Astrocyte (in vitro differentiated cells and primary cell): ENCODE measurements around the gene ANK3. TPM values are rescaled to one million over a fixed set of nuclear protein-coding genes. Genes with fewer than 3 reads are reported as not detected.

Experiments used
- DNase-seq: peaks from one replicate; pipeline ENCODE4 v3.0.0-alpha.2; 2010; ENCODE audit warnings: low read depth
- FAIRE-seq: peaks from 2 replicates; lab custom pipeline; 2011; peaks lifted over from hg19 to GRCh38; lab: Jason Lieb, UNC
- H2AFZ ChIP-seq: 2 replicates; pipeline ENCODE4 v1.6.0; 2012; ENCODE audit warnings: low read depth, low read length, inconsistent platforms
- H3K27ac ChIP-seq: 2 replicates; pipeline ENCODE4 v1.5.1; 2011; ENCODE audit warnings: low read depth, low read length, inconsistent platforms
- H3K27me3 ChIP-seq: 2 replicates; pipeline ENCODE4 v1.6.0; 2011; ENCODE audit warnings: low read length, inconsistent platforms; ENCODE audit not compliant: insufficient read depth
- H3K36me3 ChIP-seq: 2 replicates; pipeline ENCODE4 v1.5.1; 2011; ENCODE audit warnings: low read length, inconsistent platforms; ENCODE audit not compliant: insufficient read depth
- H3K4me1 ChIP-seq: 2 replicates; pipeline ENCODE4 v1.5.1; 2011; ENCODE audit warnings: low read length, inconsistent platforms; ENCODE audit not compliant: insufficient read depth
- H3K4me2 ChIP-seq: 2 replicates; pipeline ENCODE4 v1.6.0; 2012; ENCODE audit warnings: low read length, inconsistent platforms
- H3K4me3 ChIP-seq: 2 replicates; pipeline ENCODE4 v1.5.1; 2011; ENCODE audit warnings: low read depth, mild to moderate bottlenecking, low read length, inconsistent platforms; ENCODE audit not compliant: insufficient read depth
- H3K79me2 ChIP-seq: 2 replicates; pipeline ENCODE4 v1.6.0; 2012; ENCODE audit warnings: mild to moderate bottlenecking, low read length, inconsistent platforms; ENCODE audit not compliant: insufficient read depth
- H3K9ac ChIP-seq: 2 replicates; pipeline ENCODE4 v1.6.0; 2012; ENCODE audit warnings: mild to moderate bottlenecking, low read length, inconsistent platforms
- H3K9me3 ChIP-seq: 2 replicates; pipeline ENCODE4 v1.5.1; 2012; ENCODE audit warnings: low read depth, mild to moderate bottlenecking, low read length, inconsistent platforms; ENCODE audit not compliant: insufficient read depth
- H4K20me1 ChIP-seq: 2 replicates; pipeline ENCODE4 v1.6.0; 2012; ENCODE audit warnings: low read length, inconsistent platforms; ENCODE audit not compliant: insufficient read depth
- H3K27ac Mint-ChIP-seq: one replicate; pipeline ENCODE4 v1.8.0; 2021; ENCODE audit warnings: mild to moderate bottlenecking, mixed read lengths; ENCODE audit not compliant: unreplicated experiment
- H3K27me3 Mint-ChIP-seq: one replicate; pipeline ENCODE4 v1.8.0; 2021; ENCODE audit warnings: low read depth, mixed read lengths; ENCODE audit not compliant: unreplicated experiment
- H3K36me3 Mint-ChIP-seq: one replicate; pipeline ENCODE4 v1.8.0; 2021; ENCODE audit warnings: low read depth, mixed read lengths; ENCODE audit not compliant: unreplicated experiment
- H3K4me1 Mint-ChIP-seq: one replicate; pipeline ENCODE4 v1.8.0; 2021; ENCODE audit warnings: low read depth, mixed read lengths; ENCODE audit not compliant: unreplicated experiment
- H3K4me3 Mint-ChIP-seq: one replicate; pipeline ENCODE4 v1.8.0; 2021; ENCODE audit warnings: mild to moderate bottlenecking, moderate library complexity, mixed read lengths; ENCODE audit not compliant: unreplicated experiment
- H3K9me3 Mint-ChIP-seq: one replicate; pipeline ENCODE4 v1.8.0; 2021; ENCODE audit warnings: mild to moderate bottlenecking, mixed read lengths; ENCODE audit not compliant: unreplicated experiment
- EZH2 ChIP-seq: IDR thresholded peaks from 2 replicates; pipeline ENCODE4 v1.6.1; 2012; ENCODE audit warnings: mild to moderate bottlenecking, low read length, inconsistent platforms; ENCODE audit not compliant: insufficient read depth
- total RNA-seq: library from RNA; stranded (reverse); gene quantifications from 2 replicates; pipeline ENCODE4 v1.2.1, GENCODE V29; 2021
- TF ChIP-seq, protein P1 (sequence below): IDR thresholded peaks from 2 replicates; pipeline ENCODE4 v1.5.1; 2011; ENCODE audit warnings: low read depth, mild to moderate bottlenecking, inconsistent platforms, low read length, moderate library complexity; ENCODE audit not compliant: insufficient read depth

Gene ANK3
- total RNA-seq, 1 donor from 2014 or later, result 21.1 TPM

DNA sequence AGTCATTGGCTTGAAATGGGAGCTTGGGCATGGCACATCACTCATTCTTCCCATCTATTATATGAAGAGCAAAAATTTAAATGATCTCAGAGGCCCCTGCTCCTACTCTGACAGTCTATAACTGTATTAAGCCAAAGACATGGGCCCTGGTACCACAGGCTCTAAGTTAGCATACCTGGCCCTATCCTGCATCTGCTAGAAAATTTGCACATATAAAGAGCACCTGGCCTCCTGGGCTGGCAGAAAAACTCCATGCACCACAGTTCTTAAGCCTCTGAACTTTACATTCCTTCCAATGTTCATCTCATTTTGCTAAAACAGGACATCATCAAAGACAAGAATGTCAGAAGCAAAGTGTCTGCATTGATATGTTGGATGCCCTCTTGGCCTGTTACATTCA is 29.6 kb upstream of the ANK3 start:
- H3K27me3 ChIP-seq, result no peaks in the 10 kb centered on the region
- no peak overlapping the region for H2AFZ ChIP-seq
- peaks cover 28% of the 10 kb centered on the region for H3K4me1 ChIP-seq
- H4K20me1 ChIP-seq, result no peaks in the 10 kb centered on the region
- H3K4me1 Mint-ChIP-seq, result peaks cover 27% of the 10 kb centered on the region
- H3K9ac ChIP-seq, result no peak overlapping the region
- no peak overlapping the region for H3K27ac ChIP-seq
- DNase-seq, result no peak
- H3K4me3 Mint-ChIP-seq, result no peak overlapping the region
- no peaks in the 10 kb centered on the region for H3K9me3 ChIP-seq
- H3K9me3 Mint-ChIP-seq, result no peaks in the 10 kb centered on the region
- no peak overlapping the region for H3K4me2 ChIP-seq
- H3K79me2 ChIP-seq, result no peaks in the 10 kb centered on the region
- no peak overlapping the region for H3K4me3 ChIP-seq
- H3K36me3 ChIP-seq, result no peaks in the 10 kb centered on the region
- H3K36me3 Mint-ChIP-seq, result no peaks in the 10 kb centered on the region
- no peak overlapping the region for H3K27ac Mint-ChIP-seq
- no peaks in the 10 kb centered on the region for H3K27me3 Mint-ChIP-seq
- FAIRE-seq, result no peak
- TF ChIP-seq, protein P1, sequence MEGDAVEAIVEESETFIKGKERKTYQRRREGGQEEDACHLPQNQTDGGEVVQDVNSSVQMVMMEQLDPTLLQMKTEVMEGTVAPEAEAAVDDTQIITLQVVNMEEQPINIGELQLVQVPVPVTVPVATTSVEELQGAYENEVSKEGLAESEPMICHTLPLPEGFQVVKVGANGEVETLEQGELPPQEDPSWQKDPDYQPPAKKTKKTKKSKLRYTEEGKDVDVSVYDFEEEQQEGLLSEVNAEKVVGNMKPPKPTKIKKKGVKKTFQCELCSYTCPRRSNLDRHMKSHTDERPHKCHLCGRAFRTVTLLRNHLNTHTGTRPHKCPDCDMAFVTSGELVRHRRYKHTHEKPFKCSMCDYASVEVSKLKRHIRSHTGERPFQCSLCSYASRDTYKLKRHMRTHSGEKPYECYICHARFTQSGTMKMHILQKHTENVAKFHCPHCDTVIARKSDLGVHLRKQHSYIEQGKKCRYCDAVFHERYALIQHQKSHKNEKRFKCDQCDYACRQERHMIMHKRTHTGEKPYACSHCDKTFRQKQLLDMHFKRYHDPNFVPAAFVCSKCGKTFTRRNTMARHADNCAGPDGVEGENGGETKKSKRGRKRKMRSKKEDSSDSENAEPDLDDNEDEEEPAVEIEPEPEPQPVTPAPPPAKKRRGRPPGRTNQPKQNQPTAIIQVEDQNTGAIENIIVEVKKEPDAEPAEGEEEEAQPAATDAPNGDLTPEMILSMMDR, result no peak
- TF ChIP-seq EZH2, result no peak

DNA sequence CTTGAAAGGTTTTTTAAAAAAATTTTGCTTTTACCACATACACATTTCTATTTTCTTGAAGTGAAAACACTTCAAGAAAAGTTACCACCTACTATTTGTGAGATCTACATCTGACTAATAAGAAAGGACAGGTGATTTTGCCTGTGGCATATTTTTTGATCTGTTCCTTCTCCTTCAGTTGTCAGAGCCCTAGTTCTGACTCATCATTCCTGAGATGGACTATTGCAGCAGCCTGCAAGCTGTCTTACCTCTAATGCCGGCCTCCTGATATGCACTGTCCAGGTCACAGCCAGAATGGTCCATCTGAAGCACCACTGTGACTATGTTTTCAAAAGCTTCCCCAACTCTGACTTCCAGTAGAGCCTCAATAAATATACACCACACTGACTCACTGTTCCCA is 28.2 kb upstream of the ANK3 start:
- Mint-ChIP-seq H3K9me3 (no peaks in the 10 kb centered on the region), H3K4me1 (peaks cover 28% of the 10 kb centered on the region), H3K36me3 (no peaks in the 10 kb centered on the region), H3K4me3 (no peak overlapping the region), H3K27me3 (no peaks in the 10 kb centered on the region), H3K27ac (no peak overlapping the region)
- H3K4me1 ChIP-seq, result peaks cover 21% of the 10 kb centered on the region
- H3K27ac ChIP-seq, result no peak overlapping the region
- no peaks in the 10 kb centered on the region for H3K79me2 ChIP-seq
- TF ChIP-seq EZH2, result no peak
- TF ChIP-seq, protein P1, result no peak
- H2AFZ ChIP-seq, result no peak overlapping the region
- no peaks in the 10 kb centered on the region for H3K27me3 ChIP-seq
- DNase-seq, result no peak
- no peak overlapping the region for H3K4me3 ChIP-seq
- no peak overlapping the region for H3K4me2 ChIP-seq
- H3K36me3 ChIP-seq, result no peaks in the 10 kb centered on the region
- no peak for FAIRE-seq
- no peaks in the 10 kb centered on the region for H3K9me3 ChIP-seq
- no peaks in the 10 kb centered on the region for H4K20me1 ChIP-seq
- H3K9ac ChIP-seq, result no peak overlapping the region

DNA sequence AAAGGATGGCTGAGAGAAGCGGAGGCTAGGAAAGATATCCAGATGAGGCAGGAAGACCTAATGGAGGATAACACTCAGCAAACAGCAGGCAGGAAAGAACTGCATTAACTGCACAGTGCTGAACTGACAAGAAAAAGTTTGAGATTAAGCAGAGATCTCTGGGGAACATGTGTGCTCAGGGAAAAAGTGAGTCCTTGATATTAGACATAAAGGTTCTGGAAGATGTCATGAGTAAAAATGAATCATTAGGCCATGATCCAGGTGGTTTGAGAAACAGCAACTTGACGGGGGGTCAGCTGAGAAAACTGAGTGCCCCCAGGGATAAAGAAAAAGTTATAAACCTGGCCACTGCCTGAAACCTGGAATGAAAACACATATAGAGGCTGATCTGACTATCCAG is 27.3 kb upstream of the ANK3 start:
- Histone ChIP-seq H2AFZ (no peak overlapping the region), H3K4me1 (peaks cover 21% of the 10 kb centered on the region), H3K9ac (no peak overlapping the region), H3K27me3 (no peaks in the 10 kb centered on the region), H3K36me3 (no peaks in the 10 kb centered on the region), H3K79me2 (no peaks in the 10 kb centered on the region), H3K9me3 (no peaks in the 10 kb centered on the region), H3K4me2 (no peak overlapping the region), H3K4me3 (no peak overlapping the region), H4K20me1 (no peaks in the 10 kb centered on the region), H3K27ac (peak overlapping the region; percentile 0)
- Mint-ChIP-seq H3K4me1 (peaks cover 28% of the 10 kb centered on the region), H3K36me3 (no peaks in the 10 kb centered on the region), H3K9me3 (no peaks in the 10 kb centered on the region), H3K4me3 (no peak overlapping the region), H3K27me3 (no peaks in the 10 kb centered on the region), H3K27ac (no peak overlapping the region)
- TF ChIP-seq, protein P1, result no peak
- no peak for TF ChIP-seq EZH2
- FAIRE-seq (peak; percentile 32), DNase-seq (no peak)
